ENCODE measurements around the gene SNAPC1.
A peak's percentile ranks its signal among the peaks of the same experiment; 100 is the strongest.

The SNAPC1 gene

DNA sequence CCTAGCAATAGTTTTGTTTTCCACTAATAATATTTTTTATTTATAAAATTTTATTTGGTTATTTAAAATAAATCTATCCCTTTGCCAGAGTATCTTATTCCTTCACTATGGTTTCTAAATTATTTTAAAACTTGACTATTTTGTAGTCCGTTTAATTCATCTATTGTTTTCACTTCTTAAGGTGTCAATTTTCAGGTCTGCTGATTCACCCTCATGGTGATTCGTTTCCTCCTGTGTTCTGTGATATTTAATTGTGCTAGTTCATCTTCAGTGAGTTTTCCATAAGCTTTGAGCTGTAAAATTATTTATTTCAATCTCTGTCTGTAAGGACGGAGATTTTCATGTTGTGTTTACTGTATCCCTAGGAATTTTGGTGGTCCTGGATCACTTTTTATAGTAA, 70.6 kb downstream of the SNAPC1 start:
- no peak for ATAC-seq
- H3K36me3 Mint-ChIP-seq = no peaks in the 10 kb centered on the region
- no peaks in the 10 kb centered on the region for H3K9me3 Mint-ChIP-seq
- no peaks in the 10 kb centered on the region for H3K4me1 Mint-ChIP-seq
- H3K27ac Mint-ChIP-seq = no peak overlapping the region
- DNase-seq (ENCODE audit: low spot score in 2 of 2) = no peak
- H3K4me3 Mint-ChIP-seq = no peak overlapping the region

DNA sequence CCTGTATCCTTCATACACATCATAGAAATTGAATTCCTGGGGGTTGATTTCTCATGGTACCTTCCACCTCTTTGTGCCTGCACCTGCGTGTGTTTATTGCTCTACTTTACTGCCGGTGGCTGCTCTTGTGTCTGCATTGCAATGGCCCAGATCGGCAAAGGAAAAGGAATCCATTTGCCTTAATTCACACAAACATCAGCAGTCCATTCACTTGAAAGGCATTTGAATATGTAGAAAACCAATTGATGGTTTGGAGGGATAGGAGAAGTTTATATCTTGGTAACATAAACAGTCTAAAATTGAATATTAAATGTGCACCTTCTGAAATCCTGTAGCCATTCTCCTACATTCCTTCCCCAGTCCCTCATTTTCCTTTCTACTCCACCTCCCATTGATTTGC, 74.0 kb downstream of the SNAPC1 start:
- Mint-ChIP-seq H3K27ac (no peak overlapping the region), H3K9me3 (no peaks in the 10 kb centered on the region), H3K4me3 (no peak overlapping the region), H3K36me3 (no peaks in the 10 kb centered on the region), H3K4me1 (no peaks in the 10 kb centered on the region)
- no peak for ATAC-seq
- DNase-seq (ENCODE audit: low spot score in 2 of 2) = no peak

DNA sequence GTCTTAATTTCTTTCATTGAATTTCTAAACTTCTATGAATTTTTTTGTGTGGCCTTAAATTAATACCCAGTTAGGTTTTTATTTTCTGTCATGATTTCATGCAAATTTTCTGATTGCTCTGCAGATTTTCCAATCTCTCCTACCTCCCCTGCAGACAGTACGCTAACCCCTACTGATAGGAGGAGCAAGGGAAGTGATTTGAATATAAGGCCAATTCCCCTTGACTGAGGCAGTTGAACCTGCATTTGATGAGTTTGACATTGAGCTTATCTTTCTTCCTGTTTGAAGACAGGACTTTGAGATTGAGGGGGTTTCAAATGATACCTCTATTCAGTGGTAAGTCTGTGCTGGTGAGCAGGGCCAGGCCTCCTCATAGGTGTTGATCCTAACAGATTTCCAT, 74.6 kb downstream of the SNAPC1 start:
- ATAC-seq = no peak
- Mint-ChIP-seq H3K4me1 (no peaks in the 10 kb centered on the region), H3K27ac (no peak overlapping the region), H3K36me3 (no peaks in the 10 kb centered on the region), H3K4me3 (no peak overlapping the region), H3K9me3 (no peaks in the 10 kb centered on the region)
- DNase-seq (ENCODE audit: low spot score in 2 of 2) = no peak

DNA sequence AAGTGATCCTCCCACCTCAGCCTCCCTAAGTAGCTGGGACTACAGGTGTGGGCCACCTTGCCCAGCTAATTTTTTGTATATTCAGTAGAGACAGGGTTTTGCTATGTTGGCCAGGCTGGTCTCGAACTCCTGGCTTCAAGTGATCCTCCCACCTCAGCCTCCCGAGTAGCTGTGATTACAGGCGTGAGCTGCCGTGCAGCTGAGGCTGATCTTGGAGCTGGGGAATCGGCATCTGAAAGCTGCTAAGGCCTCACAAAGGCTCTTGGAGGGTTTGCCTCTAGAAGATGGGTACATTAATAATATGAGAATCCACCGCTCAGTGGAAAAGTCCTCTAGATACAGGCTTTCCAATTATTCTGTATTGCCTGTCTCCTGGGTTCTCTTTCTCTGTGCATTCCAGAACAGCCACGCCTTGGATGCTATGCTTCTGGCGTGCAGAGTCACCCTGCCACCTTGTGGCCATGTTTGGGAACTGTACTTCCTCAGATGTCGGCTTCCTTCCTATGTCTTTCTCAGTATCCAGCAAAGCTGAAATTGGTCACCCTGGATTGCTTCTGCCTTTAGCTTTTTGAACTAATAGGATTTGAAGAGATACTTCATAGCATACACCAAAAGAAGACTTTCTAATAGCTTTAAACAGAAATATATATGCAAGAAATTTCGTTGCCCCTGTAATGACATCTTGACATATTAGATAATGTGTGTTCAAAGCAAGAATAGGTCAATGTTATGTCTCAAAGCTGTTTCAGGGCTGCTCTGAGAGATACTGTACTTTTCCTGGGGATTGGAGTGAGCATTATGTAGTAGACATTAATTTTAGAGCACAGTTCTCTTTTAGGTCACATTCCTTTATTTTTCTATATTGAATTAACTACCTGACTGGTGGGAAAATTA, 75.4 kb downstream of the SNAPC1 start:
- H3K36me3 Mint-ChIP-seq = no peaks in the 10 kb centered on the region
- peak; percentile 66 to 84 for DNase-seq (ENCODE audit: low spot score in 2 of 2)
- peak; percentile 91 for ATAC-seq
- H3K27ac Mint-ChIP-seq = no peak overlapping the region
- no peaks in the 10 kb centered on the region for H3K9me3 Mint-ChIP-seq
- H3K4me3 Mint-ChIP-seq = no peak overlapping the region
- no peaks in the 10 kb centered on the region for H3K4me1 Mint-ChIP-seq

DNA sequence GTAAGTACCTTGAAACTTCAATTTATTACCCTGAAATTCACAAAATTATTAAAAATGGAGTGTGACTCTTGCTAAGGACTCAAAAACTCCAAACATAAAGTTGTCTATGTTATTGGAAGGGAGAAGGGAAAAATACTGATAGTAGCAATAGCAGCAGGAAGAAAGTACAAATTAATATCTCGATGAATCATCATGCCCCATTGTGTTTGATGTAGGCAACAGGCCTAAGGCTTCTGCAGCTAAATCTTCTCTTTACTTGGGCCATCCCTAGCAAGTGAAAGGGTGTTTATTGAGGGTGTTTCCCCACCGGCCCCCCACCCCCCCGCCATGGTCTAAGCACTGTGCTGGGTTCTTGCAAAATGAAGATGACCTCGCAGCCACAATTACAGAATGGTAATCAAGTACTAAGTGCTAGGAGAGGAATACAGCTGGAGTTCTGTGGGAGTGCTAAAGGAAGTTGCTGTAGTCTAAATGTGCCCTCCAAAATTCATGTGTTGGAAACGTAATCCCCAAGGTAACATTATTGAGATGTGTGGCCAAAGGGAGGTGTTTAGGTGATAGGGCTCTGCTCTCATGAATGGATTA, 76.5 kb downstream of the SNAPC1 start:
- Mint-ChIP-seq H3K4me3 (no peak overlapping the region), H3K36me3 (no peaks in the 10 kb centered on the region), H3K4me1 (no peaks in the 10 kb centered on the region), H3K9me3 (no peaks in the 10 kb centered on the region), H3K27ac (no peak overlapping the region)
- ATAC-seq = no peak
- DNase-seq (ENCODE audit: low spot score in 2 of 2) = no peak

DNA sequence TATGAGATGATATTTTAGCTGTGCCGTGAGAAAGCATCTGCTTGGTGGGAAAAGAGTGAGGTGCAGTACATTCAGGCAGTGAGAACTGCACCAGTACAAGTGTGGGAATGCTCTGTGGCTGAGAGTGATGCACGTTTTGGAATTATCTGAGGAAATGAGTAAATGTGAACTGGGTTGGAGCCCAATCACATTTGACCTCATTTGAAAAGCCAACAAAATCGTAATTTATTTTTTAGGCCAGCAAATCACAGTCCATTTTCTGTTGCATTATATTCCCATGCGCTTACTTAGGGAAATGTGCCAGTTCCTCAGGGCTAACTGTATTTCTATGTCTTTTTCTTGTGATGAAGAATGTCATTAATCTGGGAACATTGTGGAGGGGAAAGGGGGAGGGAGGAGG, 77.3 kb downstream of the SNAPC1 start:
- H3K27ac Mint-ChIP-seq = no peak overlapping the region
- H3K36me3 Mint-ChIP-seq = no peaks in the 10 kb centered on the region
- DNase-seq (ENCODE audit: low spot score in 2 of 2) (no peak), ATAC-seq (no peak)
- no peaks in the 10 kb centered on the region for H3K9me3 Mint-ChIP-seq
- H3K4me3 Mint-ChIP-seq = no peak overlapping the region
- no peaks in the 10 kb centered on the region for H3K4me1 Mint-ChIP-seq

DNA sequence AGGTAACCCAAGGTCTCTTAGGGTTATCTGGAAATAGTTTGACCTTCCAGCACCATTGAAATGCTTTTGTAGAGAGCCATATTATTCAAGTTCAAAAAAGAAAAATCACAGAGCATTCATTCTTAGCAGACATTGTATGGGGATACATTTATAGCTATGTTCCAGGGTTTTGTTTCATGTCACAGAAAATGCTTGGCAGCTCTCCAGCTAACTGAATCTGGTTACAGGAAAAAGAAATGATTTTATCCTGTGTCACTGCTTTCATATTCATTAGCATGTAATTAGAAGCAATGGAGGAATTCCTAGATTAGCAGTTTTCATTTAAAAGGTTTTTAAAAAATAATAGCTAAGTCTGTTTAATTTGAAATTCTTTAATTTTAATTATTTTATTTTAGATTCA, 78.9 kb downstream of the SNAPC1 start:
- H3K27ac Mint-ChIP-seq = no peak overlapping the region
- H3K4me1 Mint-ChIP-seq = no peaks in the 10 kb centered on the region
- H3K4me3 Mint-ChIP-seq = no peak overlapping the region
- no peak for ATAC-seq
- no peak for DNase-seq (ENCODE audit: low spot score in 2 of 2)
- H3K36me3 Mint-ChIP-seq = no peaks in the 10 kb centered on the region
- H3K9me3 Mint-ChIP-seq = no peaks in the 10 kb centered on the region

All from stimulated activated effector memory CD8-positive, alpha-beta T cell treated with anti-CD3 and anti-CD28 coated beads, Interleukin-12 subunit alpha, Interleukin-12 subunit beta, amount 100 ng/mL, for 72 hours (primary cell).